HG02678 (cell line): ENCODE results near the gene SLC4A4.
"Not testable (repeated sequence)": the region's sequence is repeated elsewhere in the genome, so short reads cannot be mapped to it uniquely, and the experiment has no call there.

Source experiments
- ATAC-seq: cut with Tn5 transposase; IDR thresholded peaks from one replicate; pipeline ENCODE4 v1.9.1; 2021; ENCODE audit warnings: mild to moderate bottlenecking, moderate library complexity; ENCODE audit not compliant: unreplicated experiment

The SLC4A4 gene

GRCh38 chr4:71406459-71406963 lies 67.7 kb downstream of the SLC4A4 start:
- no peak for ATAC-seq

GRCh38 chr4:71408961-71409360 lies 70.1 kb downstream of the SLC4A4 start:
- not testable (repeated sequence) for ATAC-seq

- no peak for ATAC-seq
Measured at GRCh38 chr4:71411981-71412380, 73.2 kb downstream of the SLC4A4 start.

GRCh38 chr4:71415491-71415890 lies 76.7 kb downstream of the SLC4A4 start:
- no peak for ATAC-seq

- ATAC-seq, result no peak
Measured at GRCh38 chr4:71417150-71417549, 78.3 kb downstream of the SLC4A4 start.

GRCh38 chr4:71426381-71427042 lies 87.7 kb downstream of the SLC4A4 start:
- no peak for ATAC-seq

- no peak for ATAC-seq
Measured at GRCh38 chr4:71429106-71429505, 90.3 kb downstream of the SLC4A4 start.

GRCh38 chr4:71429962-71430361 lies 91.1 kb downstream of the SLC4A4 start:
- no peak for ATAC-seq

- no peak for ATAC-seq
Measured at GRCh38 chr4:71430609-71431008, 91.8 kb downstream of the SLC4A4 start.

- ATAC-seq, result no peak
Measured at GRCh38 chr4:71440612-71441011, 101.8 kb downstream of the SLC4A4 start.

GRCh38 chr4:71441186-71442169 lies 102.7 kb downstream of the SLC4A4 start:
- ATAC-seq, result no peak

- no peak for ATAC-seq
Measured at GRCh38 chr4:71442336-71442735, 103.5 kb downstream of the SLC4A4 start.

GRCh38 chr4:71444395-71444794 lies 105.6 kb downstream of the SLC4A4 start:
- no peak for ATAC-seq

- no peak for ATAC-seq
Measured at GRCh38 chr4:71445811-71446210, 107.0 kb downstream of the SLC4A4 start.

GRCh38 chr4:71446479-71447081 lies 107.8 kb downstream of the SLC4A4 start:
- ATAC-seq, result no peak

GRCh38 chr4:71449040-71449439 lies 110.2 kb downstream of the SLC4A4 start:
- no peak for ATAC-seq

GRCh38 chr4:71449878-71450277 lies 111.1 kb downstream of the SLC4A4 start:
- no peak for ATAC-seq

- no peak for ATAC-seq
Measured at GRCh38 chr4:71453531-71453930, 114.7 kb downstream of the SLC4A4 start.

- no peak for ATAC-seq
Measured at GRCh38 chr4:71456841-71457240, 118.0 kb downstream of the SLC4A4 start.

GRCh38 chr4:71460371-71460770 lies 121.6 kb downstream of the SLC4A4 start:
- ATAC-seq, result no peak

- ATAC-seq, result no peak
Measured at GRCh38 chr4:71461422-71461821, 122.6 kb downstream of the SLC4A4 start.
